Measurements from ENCODE around the gene AKT1S1.

The AKT1S1 gene

GRCh38 chr19:49921871-49922795, 45.0 kb upstream of the AKT1S1 start:
- peak; percentile 50 to 72 for DNase-seq (ENCODE audit: low read depth in 2 of 2)
- H3K4me3 ChIP-seq (replicated peaks in 1 of 2; ENCODE audit: low read depth in 2 of 2, low read length in 2 of 2): no peak overlapping the region
- no peak for TF ChIP-seq CTCF (IDR thresholded peaks at IDR 0.05; ENCODE audit: low read depth, low read length)

- no peak for TF ChIP-seq CTCF (IDR thresholded peaks at IDR 0.05; ENCODE audit: low read depth, low read length)
- no peak for DNase-seq (ENCODE audit: low read depth in 2 of 2)
- no peak overlapping the region for H3K4me3 ChIP-seq (replicated peaks in 1 of 2; ENCODE audit: low read depth in 2 of 2, low read length in 2 of 2)
These were observed 43.6 kb upstream of the AKT1S1 start for GRCh38 chr19:49920624-49921363.

GRCh38 chr19:49918089-49918488, 40.9 kb upstream of the AKT1S1 start:
- no peak for DNase-seq (ENCODE audit: low read depth in 2 of 2)
- no peak for TF ChIP-seq CTCF (IDR thresholded peaks at IDR 0.05; ENCODE audit: low read depth, low read length)
- no peak overlapping the region for H3K4me3 ChIP-seq (replicated peaks in 1 of 2; ENCODE audit: low read depth in 2 of 2, low read length in 2 of 2)

GRCh38 chr19:49916839-49917733, 39.9 kb upstream of the AKT1S1 start:
- peak; percentile 3 for TF ChIP-seq CTCF (IDR thresholded peaks at IDR 0.05; ENCODE audit: low read depth, low read length)
- H3K4me3 ChIP-seq (replicated peaks in 1 of 2; ENCODE audit: low read depth in 2 of 2, low read length in 2 of 2): no peak overlapping the region
- DNase-seq (ENCODE audit: low read depth in 2 of 2): no peak

- TF ChIP-seq CTCF (IDR thresholded peaks at IDR 0.05; ENCODE audit: low read depth, low read length): peak; percentile 29
- DNase-seq (ENCODE audit: low read depth in 2 of 2): no peak
- H3K4me3 ChIP-seq (replicated peaks in 1 of 2; ENCODE audit: low read depth in 2 of 2, low read length in 2 of 2): no peak overlapping the region
These were observed 38.1 kb upstream of the AKT1S1 start for GRCh38 chr19:49915271-49915670.

- H3K4me3 ChIP-seq (replicated peaks in 1 of 2; ENCODE audit: low read depth in 2 of 2, low read length in 2 of 2): no peak overlapping the region
- no peak for DNase-seq (ENCODE audit: low read depth in 2 of 2)
- no peak for TF ChIP-seq CTCF (IDR thresholded peaks at IDR 0.05; ENCODE audit: low read depth, low read length)
These were observed 36.6 kb upstream of the AKT1S1 start for GRCh38 chr19:49913720-49914119.
